ENCODE measurements around the gene TAAR5. TPM values are rescaled to one million over a fixed set of nuclear protein-coding genes. Genes with fewer than 3 reads are reported as not detected.

Gene TAAR5
- total RNA-seq, 1 experiment from 2014 or later = not detected

DNA sequence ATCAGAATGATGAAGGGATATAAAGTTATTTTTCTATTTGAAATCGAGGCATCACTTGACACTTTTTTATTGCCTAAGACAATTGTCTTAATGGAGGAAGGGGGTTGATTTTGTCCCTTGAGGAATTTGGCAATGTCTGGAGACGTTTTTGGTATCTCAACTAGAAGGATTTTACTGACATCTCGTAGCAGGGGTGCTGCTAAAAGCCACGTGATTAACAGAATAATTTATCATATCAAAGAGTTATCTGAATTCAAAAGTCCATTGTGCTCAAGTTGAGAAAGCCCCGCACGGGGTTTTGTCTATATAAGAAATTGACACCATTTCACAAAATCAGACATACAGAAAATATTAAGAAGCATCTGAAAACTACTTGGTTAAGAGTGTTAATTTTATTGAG, 20.9 kb downstream of the TAAR5 start:
- Histone ChIP-seq H2AK5ac (ENCODE audit: insufficient read length, low read length) (no peak overlapping the region), H4K8ac (replicated peaks; ENCODE audit: insufficient read length, low read depth, low read length) (no peak overlapping the region), H3K9me3 (ENCODE audit: control insufficient read depth, low read depth, low read length) (no peaks in the 10 kb centered on the region), H4K91ac (ENCODE audit: insufficient read length, low read depth, low read length) (no peak overlapping the region), H3K9ac (ENCODE audit: extremely low read depth, insufficient read length, low read length) (no peak overlapping the region), H3K4me2 (ENCODE audit: insufficient read depth, insufficient read length, low read length) (no peak overlapping the region), H2BK15ac (ENCODE audit: low read depth, low read length) (no peak overlapping the region), H3K56ac (ENCODE audit: insufficient read length, low read depth, low read length) (no peak overlapping the region), H3K27ac (ENCODE audit: insufficient read length, low read depth, low read length) (no peak overlapping the region), H2BK5ac (ENCODE audit: insufficient read length, low read length) (no peak overlapping the region), H2BK120ac (ENCODE audit: low read depth, low read length, poor library complexity, severe bottlenecking) (no peak overlapping the region), H2BK12ac (ENCODE audit: insufficient read length, low read depth, low read length) (no peak overlapping the region), H3K18ac (ENCODE audit: insufficient read length, low read depth, low read length) (no peak overlapping the region), H2BK20ac (ENCODE audit: low read depth, low read length, poor library complexity, severe bottlenecking) (no peak overlapping the region), H3T11ph (ENCODE audit: low read length) (no peak overlapping the region), H3K23ac (ENCODE audit: insufficient read length, low read depth, low read length) (no peak overlapping the region), H3K79me1 (ENCODE audit: insufficient read depth, low read depth, low read length, poor library complexity, severe bottlenecking) (no peaks in the 10 kb centered on the region), H3K4ac (ENCODE audit: low read depth, low read length) (no peak overlapping the region), H3K14ac (ENCODE audit: insufficient read depth, low read length) (no peak overlapping the region), H3K23me2 (ENCODE audit: insufficient read length, low read depth, low read length, poor library complexity, severe bottlenecking) (no peaks in the 10 kb centered on the region), H3K79me2 (ENCODE audit: insufficient read depth, low read length) (no peaks in the 10 kb centered on the region), H3K4me1 (ENCODE audit: insufficient read depth, low read length) (peaks cover 7% of the 10 kb centered on the region; the same call in 1 of the 2 replicates), H4K20me1 (ENCODE audit: control insufficient read depth, insufficient read depth, insufficient read length) (no peaks in the 10 kb centered on the region), H3K27me3 (ENCODE audit: insufficient read depth, low read length) (no peaks in the 10 kb centered on the region), H4K5ac (ENCODE audit: insufficient read length, low read depth, low read length) (no peak overlapping the region), H2AFZ (ENCODE audit: low read length) (no peak overlapping the region)
- Mint-ChIP-seq H3K4me3 (no peak overlapping the region), H3K9me3 (no peaks in the 10 kb centered on the region; a peak in 2 of 5 replicates), H3K27ac (no peak overlapping the region), H3K4me1 (peaks cover 32% of the 10 kb centered on the region in 2 experiments), H3K36me3 (ENCODE audit: insufficient read depth in 1 of 3, low read depth in 3 of 3) (no peaks in the 10 kb centered on the region), H3K27me3 (ENCODE audit: low read depth) (no peaks in the 10 kb centered on the region)
- WGBS (ENCODE audit: extremely low coverage, insufficient read length, low lambda C conversion rate) = no CpG with 5 or more reads among the region's 6 CpGs
- TF ChIP-seq, protein P1, sequence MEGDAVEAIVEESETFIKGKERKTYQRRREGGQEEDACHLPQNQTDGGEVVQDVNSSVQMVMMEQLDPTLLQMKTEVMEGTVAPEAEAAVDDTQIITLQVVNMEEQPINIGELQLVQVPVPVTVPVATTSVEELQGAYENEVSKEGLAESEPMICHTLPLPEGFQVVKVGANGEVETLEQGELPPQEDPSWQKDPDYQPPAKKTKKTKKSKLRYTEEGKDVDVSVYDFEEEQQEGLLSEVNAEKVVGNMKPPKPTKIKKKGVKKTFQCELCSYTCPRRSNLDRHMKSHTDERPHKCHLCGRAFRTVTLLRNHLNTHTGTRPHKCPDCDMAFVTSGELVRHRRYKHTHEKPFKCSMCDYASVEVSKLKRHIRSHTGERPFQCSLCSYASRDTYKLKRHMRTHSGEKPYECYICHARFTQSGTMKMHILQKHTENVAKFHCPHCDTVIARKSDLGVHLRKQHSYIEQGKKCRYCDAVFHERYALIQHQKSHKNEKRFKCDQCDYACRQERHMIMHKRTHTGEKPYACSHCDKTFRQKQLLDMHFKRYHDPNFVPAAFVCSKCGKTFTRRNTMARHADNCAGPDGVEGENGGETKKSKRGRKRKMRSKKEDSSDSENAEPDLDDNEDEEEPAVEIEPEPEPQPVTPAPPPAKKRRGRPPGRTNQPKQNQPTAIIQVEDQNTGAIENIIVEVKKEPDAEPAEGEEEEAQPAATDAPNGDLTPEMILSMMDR (conservative IDR thresholded peaks at IDR 0.05) = no peak
- no peak for DNase-seq
